ENCODE measurements around the gene RNF146.

The RNF146 gene

DNA sequence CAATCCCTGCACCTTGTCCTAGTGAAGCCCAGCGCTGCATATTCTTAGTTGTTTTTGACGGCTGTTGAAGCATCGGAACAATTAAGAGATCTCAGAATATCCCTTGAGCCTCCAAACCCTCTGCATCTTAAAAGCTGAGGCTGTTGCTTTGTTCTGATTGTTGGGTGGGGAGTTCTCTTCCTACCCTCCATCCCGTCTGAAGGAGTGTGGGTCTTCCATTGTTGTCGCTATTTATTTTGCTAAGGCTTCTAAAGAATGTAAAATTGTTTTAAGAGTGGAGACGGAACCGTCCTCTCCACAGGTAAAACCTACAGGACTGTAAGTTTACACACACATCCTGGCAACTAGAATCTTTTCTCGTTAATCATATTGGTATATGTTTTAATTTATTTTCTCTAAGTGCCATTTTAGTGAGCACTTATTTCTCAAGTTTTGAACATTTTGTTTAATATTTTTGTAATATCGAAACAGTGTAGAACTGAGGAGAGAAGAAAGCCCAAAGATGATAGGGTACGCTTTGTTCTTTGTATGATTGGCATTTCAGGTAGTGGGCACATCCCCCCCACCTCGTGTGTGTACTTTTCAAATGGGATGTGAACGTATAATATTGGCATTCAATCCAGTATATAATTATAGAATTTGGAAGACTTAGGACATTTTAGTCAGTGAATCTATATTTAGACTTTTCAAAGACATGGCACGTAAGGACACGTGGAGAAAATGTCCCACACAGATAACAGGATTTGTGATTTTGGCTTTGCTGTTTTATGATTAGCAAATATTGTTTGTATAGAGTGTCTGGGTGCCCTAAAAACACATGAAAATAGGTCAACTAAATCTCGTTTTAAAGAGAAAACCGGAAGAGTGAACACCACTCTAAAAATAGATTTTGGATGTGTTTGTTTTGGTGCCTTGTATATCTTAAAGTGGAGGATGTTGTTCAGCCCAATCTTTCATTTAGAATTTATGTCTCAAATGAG, 1.3 kb downstream of the RNF146 start:
- DNase-seq (ENCODE audit: low spot score) = no peak
- Mint-ChIP-seq H3K27me3 (ENCODE audit: low read depth) (peaks cover 12% of the 10 kb centered on the region), H3K36me3 (ENCODE audit: low read depth) (peaks cover 10% of the 10 kb centered on the region), H3K9me3 (no peaks in the 10 kb centered on the region), H3K4me3 (peak overlapping the region; percentile 99), H3K4me1 (ENCODE audit: low read depth) (peaks cover 38% of the 10 kb centered on the region), H3K27ac (peak overlapping the region; percentile 99)

DNA sequence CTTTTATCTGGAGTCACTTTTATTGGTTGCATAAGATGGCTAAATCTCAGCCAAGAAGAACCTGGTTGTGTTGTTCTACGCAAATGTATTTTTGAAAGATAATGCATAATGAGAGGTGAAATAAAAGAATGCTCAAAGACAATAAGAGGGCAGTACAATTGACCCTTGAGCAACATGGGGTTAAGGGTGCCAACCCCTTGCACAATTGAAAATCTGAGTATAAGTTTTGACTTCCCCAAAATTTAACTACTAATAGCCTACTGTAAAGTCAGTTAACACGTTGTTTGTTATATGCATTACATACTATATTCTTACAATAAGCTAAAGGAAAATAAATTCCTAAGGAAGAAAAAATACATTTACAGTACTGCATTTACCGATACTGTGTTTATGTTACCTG, 5.9 kb downstream of the RNF146 start:
- H3K4me3 Mint-ChIP-seq = no peak overlapping the region
- H3K9me3 Mint-ChIP-seq = no peaks in the 10 kb centered on the region
- peaks cover 37% of the 10 kb centered on the region for H3K4me1 Mint-ChIP-seq (ENCODE audit: low read depth)
- DNase-seq (ENCODE audit: low spot score) = no peak
- H3K27ac Mint-ChIP-seq = no peak overlapping the region
- H3K27me3 Mint-ChIP-seq (ENCODE audit: low read depth) = no peaks in the 10 kb centered on the region
- H3K36me3 Mint-ChIP-seq (ENCODE audit: low read depth) = peaks cover 7% of the 10 kb centered on the region

DNA sequence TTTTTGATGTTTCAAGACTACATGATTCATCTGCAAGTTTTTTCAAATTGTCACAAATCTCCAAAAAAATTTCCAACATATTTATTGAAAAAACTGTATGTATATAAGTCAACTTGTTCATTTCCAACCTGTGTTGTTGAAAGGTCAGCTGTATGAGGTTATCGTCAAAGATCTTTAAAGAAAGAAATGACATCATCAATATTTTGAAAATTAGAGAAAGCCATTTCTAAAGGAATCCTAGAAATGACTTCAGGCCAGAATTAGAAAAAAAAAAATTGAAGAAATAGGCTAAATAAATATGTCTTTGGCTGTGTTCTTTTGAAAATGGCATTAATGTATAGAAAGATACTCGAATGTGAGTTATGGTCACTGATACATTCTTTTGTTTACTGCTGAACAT, 6.8 kb downstream of the RNF146 start:
- peaks cover 29% of the 10 kb centered on the region for H3K4me1 Mint-ChIP-seq (ENCODE audit: low read depth)
- no peak overlapping the region for H3K4me3 Mint-ChIP-seq
- H3K9me3 Mint-ChIP-seq = no peaks in the 10 kb centered on the region
- H3K27ac Mint-ChIP-seq = no peak overlapping the region
- H3K27me3 Mint-ChIP-seq (ENCODE audit: low read depth) = no peaks in the 10 kb centered on the region
- peaks cover 7% of the 10 kb centered on the region for H3K36me3 Mint-ChIP-seq (ENCODE audit: low read depth)
- DNase-seq (ENCODE audit: low spot score) = no peak

DNA sequence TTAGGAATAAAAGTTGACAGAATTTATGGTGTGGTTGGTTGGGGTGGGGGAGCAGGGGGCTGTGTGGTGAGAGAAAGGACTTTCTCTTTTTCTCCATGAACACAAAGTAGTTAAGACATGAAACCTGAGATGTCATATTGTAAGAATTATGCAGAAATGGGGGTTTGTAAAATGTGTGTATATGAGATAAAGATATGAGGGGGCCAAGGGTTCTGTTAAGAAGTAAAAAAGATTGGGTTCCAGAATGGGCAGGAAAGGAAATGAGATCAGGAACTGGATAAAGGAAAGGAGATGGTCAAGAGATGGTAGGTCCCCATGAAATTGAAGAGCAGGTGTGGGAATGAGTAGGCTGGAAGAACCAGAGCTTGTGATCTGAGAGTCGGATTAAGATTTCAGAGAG, 9.7 kb downstream of the RNF146 start:
- Mint-ChIP-seq H3K27me3 (ENCODE audit: low read depth) (no peaks in the 10 kb centered on the region), H3K4me3 (no peak overlapping the region), H3K9me3 (no peaks in the 10 kb centered on the region), H3K36me3 (ENCODE audit: low read depth) (peaks cover 5% of the 10 kb centered on the region), H3K4me1 (ENCODE audit: low read depth) (peaks cover 13% of the 10 kb centered on the region), H3K27ac (no peak overlapping the region)
- no peak for DNase-seq (ENCODE audit: low spot score)

DNA sequence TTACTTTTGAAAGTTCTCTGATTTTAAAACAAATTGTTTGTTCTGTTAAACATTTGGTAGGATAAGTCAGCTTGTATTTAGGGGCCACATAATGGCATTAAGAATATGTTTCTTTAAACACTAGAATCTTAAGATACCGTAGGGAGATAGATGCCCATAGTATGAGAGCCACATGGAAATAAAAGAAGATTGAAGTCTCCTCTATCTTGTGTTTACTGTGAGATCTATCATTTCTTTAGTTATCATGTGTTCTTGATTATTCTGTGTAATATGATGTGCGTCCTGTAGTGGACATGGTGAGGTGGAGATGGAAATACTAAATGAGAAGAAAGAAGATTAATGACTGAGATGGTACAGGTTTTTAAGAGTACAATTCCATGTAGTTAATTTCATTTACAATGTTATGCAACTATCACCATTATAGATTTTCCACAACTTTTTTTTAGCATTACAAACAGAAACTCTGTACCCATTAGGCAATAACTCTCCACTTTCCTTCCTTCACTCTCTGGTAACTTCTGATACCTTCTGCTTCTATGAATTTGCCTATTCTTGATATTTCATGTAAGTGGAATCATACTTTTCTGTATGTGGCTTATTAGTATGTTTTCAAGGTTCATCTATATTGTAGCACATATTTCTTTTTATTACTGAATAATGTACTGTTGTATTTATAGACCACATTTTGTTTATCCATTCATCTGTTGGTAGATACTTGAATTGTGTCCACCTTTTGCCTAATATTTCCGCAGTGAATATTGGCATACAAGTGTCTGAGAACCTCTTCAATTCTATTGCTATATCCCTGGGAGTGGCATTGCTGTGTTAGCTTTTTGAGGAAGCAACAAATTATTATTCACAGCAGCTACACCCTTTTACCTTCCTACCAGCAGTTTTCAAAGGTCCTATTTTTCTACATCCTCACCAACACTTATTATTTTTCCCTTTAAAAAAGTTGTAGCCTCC, 11.5 kb downstream of the RNF146 start:
- Mint-ChIP-seq H3K4me1 (ENCODE audit: low read depth) (peaks cover 10% of the 10 kb centered on the region), H3K9me3 (no peaks in the 10 kb centered on the region), H3K36me3 (ENCODE audit: low read depth) (peaks cover 14% of the 10 kb centered on the region), H3K27me3 (ENCODE audit: low read depth) (no peaks in the 10 kb centered on the region), H3K27ac (no peak overlapping the region), H3K4me3 (no peak overlapping the region)
- no peak for DNase-seq (ENCODE audit: low spot score)

DNA sequence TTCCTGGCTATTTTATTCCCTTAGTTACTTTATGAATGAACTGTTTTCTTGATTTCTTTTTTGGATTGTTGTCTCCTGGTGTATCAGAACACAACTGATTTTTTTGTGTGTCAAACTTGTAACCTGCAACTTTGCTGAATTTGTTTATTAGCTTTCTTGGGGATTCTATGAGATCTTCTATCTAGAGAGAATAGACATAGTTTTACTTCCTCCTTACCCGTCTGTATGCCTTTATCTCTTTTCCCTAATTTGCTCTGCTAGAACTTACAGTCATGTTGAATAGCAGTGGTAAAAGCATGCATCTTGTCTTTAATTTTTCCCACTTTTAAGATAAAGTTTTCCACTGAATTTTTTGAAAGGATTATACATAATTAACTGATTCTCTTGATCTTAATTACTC, 13.2 kb downstream of the RNF146 start:
- no peak overlapping the region for H3K4me3 Mint-ChIP-seq
- H3K27ac Mint-ChIP-seq = no peak overlapping the region
- H3K36me3 Mint-ChIP-seq (ENCODE audit: low read depth) = peaks cover 21% of the 10 kb centered on the region
- H3K9me3 Mint-ChIP-seq = no peaks in the 10 kb centered on the region
- H3K27me3 Mint-ChIP-seq (ENCODE audit: low read depth) = no peaks in the 10 kb centered on the region
- no peak for DNase-seq (ENCODE audit: low spot score)
- H3K4me1 Mint-ChIP-seq (ENCODE audit: low read depth) = peaks cover 4% of the 10 kb centered on the region

DNA sequence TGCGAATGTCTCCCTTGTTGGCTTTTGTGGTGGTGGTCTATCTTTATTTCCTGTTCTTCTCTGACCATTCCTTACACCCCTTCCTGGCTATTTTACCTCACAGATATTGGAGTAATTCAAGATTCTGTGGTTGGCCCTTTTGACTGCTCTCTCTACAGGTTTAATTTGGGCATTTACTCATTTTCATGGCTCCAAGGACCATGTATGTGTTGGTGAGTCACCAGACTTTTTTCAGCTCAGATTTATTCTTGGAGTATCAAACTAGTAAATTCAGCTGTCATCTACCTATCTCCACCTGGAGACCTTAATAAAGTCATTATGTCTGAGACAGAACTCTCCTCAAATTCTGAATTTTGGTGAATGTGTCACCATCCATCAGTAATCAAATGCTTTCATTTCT, 15.5 kb downstream of the RNF146 start:
- no peak overlapping the region for H3K4me3 Mint-ChIP-seq
- no peak overlapping the region for H3K27ac Mint-ChIP-seq

DNA sequence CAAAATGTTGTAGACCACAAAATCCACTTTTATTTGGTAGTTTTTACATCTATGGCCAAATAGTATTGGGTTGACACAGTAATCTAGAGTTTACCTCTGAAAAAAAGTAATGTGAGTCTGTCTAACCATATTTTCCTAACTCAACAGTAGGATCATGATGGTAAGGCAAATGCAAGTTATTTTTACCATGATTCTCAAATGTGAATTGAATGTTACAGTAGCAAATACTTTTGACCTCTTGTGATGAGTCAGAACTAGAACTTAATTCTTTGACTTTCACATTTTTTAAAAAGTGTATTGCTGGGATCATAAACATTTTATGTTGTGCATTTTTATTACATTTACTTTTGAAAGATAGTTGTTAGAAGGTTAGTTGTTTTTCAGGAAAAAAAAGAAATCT, 22.0 kb downstream of the RNF146 start:
- DNase-seq (ENCODE audit: low spot score) = no peak
- Mint-ChIP-seq H3K9me3 (no peaks in the 10 kb centered on the region), H3K27ac (no peak overlapping the region), H3K4me1 (ENCODE audit: low read depth) (peaks cover 25% of the 10 kb centered on the region), H3K4me3 (no peak overlapping the region), H3K36me3 (ENCODE audit: low read depth) (peaks cover 54% of the 10 kb centered on the region), H3K27me3 (ENCODE audit: low read depth) (no peaks in the 10 kb centered on the region)

More for the DNA sequence above, 15.5 kb downstream of the RNF146 start:
- no peaks in the 10 kb centered on the region for H3K9me3 Mint-ChIP-seq
- DNase-seq (ENCODE audit: low spot score) = no peak
- peaks cover 39% of the 10 kb centered on the region for H3K36me3 Mint-ChIP-seq (ENCODE audit: low read depth)
- peaks cover 2% of the 10 kb centered on the region for H3K4me1 Mint-ChIP-seq (ENCODE audit: low read depth)
- no peaks in the 10 kb centered on the region for H3K27me3 Mint-ChIP-seq (ENCODE audit: low read depth)

DNA sequence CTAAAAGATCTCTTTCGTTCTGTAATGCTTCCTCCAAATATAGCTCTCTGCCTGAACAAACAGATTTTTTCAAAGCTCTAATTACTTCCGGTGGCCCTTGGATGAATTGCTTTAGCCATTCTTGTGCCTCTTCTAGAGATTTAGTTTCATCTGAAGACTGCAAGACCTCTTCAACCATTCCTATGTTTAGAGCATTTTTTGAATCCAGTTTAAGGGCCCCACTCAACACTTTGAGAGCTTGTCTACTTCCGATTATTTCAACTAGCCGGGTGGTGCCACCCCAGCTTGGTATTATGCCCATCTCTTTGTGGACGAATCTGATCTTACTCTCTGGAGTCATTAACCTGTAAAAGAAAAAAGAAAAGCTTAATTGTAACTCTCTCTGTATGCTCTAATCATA, 23.3 kb downstream of the RNF146 start:
- peaks cover 54% of the 10 kb centered on the region for H3K36me3 Mint-ChIP-seq (ENCODE audit: low read depth)
- no peak overlapping the region for H3K27ac Mint-ChIP-seq
- no peaks in the 10 kb centered on the region for H3K27me3 Mint-ChIP-seq (ENCODE audit: low read depth)
- H3K4me1 Mint-ChIP-seq (ENCODE audit: low read depth) = peaks cover 25% of the 10 kb centered on the region
- no peak for DNase-seq (ENCODE audit: low spot score)
- H3K9me3 Mint-ChIP-seq = no peaks in the 10 kb centered on the region
- no peak overlapping the region for H3K4me3 Mint-ChIP-seq

DNA sequence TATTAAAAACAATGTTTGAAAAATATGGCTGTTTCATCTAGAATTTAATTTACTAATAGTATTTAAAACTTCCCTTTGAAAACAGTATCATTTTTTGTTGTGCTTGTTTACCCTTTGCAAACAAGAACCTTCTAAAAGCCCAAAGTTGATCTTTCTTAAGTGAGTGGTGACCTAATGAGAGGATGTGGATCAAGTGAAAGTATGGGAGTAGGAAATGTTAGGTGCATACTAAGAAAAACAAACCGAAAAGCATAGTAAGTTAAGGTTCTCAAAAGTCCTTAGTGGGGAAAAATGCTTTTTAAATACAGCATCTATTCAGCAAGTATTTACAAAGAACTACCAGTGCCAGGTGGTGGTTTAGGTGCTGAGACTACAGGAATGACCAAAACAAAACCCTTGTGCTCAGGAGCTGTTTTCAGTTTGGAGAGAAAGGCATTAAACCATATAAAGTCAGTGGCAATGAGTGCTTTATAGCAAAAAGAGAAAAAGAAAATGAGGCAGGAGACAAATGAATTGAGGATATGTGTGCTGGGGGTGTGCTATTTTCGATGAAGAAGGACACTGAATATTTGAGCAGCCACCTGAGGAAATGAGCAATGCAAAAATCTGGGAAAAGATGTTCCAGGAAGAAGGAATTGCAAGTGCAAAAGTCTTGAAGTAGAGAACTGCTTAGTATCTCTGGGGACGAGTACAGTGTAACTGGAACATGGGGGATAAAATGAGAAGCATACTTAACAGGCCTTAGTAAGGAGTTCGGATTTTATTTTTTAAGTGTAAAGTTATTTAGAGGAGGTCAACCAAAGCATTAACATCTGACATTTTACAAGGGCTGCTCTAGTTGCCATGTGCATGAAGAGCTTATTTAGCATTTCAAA, 24.0 kb downstream of the RNF146 start:
- Mint-ChIP-seq H3K27me3 (ENCODE audit: low read depth) (no peaks in the 10 kb centered on the region), H3K9me3 (no peaks in the 10 kb centered on the region), H3K27ac (peak overlapping the region; percentile 8), H3K4me3 (peak overlapping the region; percentile 9), H3K4me1 (ENCODE audit: low read depth) (peaks cover 25% of the 10 kb centered on the region), H3K36me3 (ENCODE audit: low read depth) (peaks cover 52% of the 10 kb centered on the region)
- DNase-seq (ENCODE audit: low spot score) = no peak

DNA sequence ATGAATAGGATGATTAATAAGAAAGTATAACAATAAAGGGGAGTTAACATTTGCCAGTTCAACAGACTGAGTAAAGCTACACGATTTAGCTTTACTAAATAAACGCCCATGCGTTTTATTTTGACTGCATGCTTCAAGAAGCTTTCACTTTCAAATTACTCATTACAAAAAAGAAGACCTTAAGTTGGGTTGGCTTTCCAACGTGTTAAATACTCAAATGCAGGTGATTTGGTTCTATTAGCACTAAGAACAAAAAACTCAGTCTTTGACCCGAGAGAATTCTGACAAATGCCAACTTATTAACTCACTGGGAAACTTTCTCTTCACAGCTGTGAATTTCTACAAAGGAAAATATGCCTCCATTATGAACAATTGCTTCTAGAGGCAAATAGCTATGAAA, 24.8 kb downstream of the RNF146 start:
- no peaks in the 10 kb centered on the region for H3K9me3 Mint-ChIP-seq

DNA sequence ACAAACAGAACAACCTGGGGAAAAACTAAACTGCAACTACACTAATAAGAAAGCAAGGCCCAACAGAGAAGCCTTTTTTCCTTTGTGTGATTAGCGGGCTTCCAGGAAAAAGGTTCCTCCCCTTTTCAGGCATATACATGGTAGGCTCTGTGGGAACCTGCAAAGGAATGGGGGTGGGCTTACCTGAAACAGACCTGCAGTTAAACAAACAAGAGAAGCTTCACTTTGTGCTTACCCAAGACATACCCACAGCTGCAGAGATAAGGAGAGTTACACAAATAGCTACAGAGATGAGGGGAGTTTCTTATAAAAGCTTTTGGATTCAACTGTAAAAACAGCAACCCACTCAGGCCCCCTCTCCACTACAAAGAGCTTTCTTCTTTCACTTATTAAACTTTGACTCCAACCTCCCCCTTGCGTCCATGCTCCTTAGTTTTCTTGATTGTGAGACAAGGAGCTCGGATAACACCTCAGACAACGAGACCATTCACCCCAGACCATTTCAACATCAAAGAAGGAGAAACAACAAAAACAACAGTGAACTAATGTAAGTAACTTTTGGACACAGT, 30.9 kb downstream of the RNF146 start:
- Mint-ChIP-seq H3K4me1 (ENCODE audit: low read depth) (peaks cover 11% of the 10 kb centered on the region), H3K9me3 (no peaks in the 10 kb centered on the region), H3K4me3 (no peak overlapping the region), H3K27me3 (ENCODE audit: low read depth) (no peaks in the 10 kb centered on the region), H3K36me3 (ENCODE audit: low read depth) (peaks cover 20% of the 10 kb centered on the region), H3K27ac (no peak overlapping the region)
- no peak for DNase-seq (ENCODE audit: low spot score)

More for the DNA sequence above, 24.8 kb downstream of the RNF146 start:
- H3K4me3 Mint-ChIP-seq = peak overlapping the region; percentile 9
- H3K36me3 Mint-ChIP-seq (ENCODE audit: low read depth) = peaks cover 45% of the 10 kb centered on the region
- H3K27ac Mint-ChIP-seq = peak overlapping the region; percentile 23
- H3K27me3 Mint-ChIP-seq (ENCODE audit: low read depth) = no peaks in the 10 kb centered on the region
- H3K4me1 Mint-ChIP-seq (ENCODE audit: low read depth) = peaks cover 23% of the 10 kb centered on the region
- DNase-seq (ENCODE audit: low spot score) = no peak

DNA sequence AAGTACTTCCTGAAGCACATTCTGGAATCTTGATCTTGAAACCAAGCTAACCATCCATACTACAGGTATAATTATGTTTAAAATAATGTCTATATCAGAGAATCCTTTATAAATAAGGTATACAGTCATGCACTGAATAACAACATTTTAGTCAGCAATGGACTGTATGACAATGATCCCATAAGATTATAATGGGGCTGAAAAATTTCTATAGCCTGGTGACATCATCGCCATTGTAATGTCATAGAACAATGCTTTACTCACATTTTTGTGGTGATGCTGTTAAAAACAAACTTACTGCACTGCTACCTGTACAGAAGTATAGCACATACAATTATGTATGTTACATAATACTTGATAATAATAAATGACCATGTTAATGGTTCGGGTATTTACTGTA, 31.8 kb downstream of the RNF146 start:
- Mint-ChIP-seq H3K4me3 (no peak overlapping the region), H3K27ac (no peak overlapping the region), H3K27me3 (ENCODE audit: low read depth) (no peaks in the 10 kb centered on the region), H3K36me3 (ENCODE audit: low read depth) (peaks cover 14% of the 10 kb centered on the region), H3K9me3 (no peaks in the 10 kb centered on the region), H3K4me1 (ENCODE audit: low read depth) (peaks cover 7% of the 10 kb centered on the region)
- DNase-seq (ENCODE audit: low spot score) = no peak
